Prostate gland (tissue), 2 donors: ENCODE data around the gene PNPLA5.

ENCODE experiments used
- CTCF ChIP-seq, 4 experiments: fragments of 200-600 bp in 2 of 4; fragments of 450-650 bp in 2 of 4; sonication (generic) in 2 of 4; IDR thresholded peaks; 1 replicate in 3 of 4; 2 replicates in 1 of 4; pipeline ENCODE4 v1.5.1; 2016 to 2019; ENCODE audit warnings: antibody characterized with exemption in 4 of 4, mild to moderate bottlenecking in 2 of 4, moderate library complexity in 2 of 4
- POLR2A ChIP-seq: fragments of 450-650 bp; IDR thresholded peaks from one replicate; pipeline ENCODE4 v1.6.1; 2016; ENCODE audit warnings: antibody characterized with exemption, mild to moderate bottlenecking
- POLR2AphosphoS5 ChIP-seq: sonication (generic); formaldehyde crosslinking; IDR thresholded peaks from one replicate; pipeline ENCODE4 v1.6.1; 2017; ENCODE audit warnings: antibody characterized with exemption

GRCh38 chr22:43835736-43836135, 56.1 kb downstream of the PNPLA5 start:
- TF ChIP-seq CTCF (IDR thresholded peaks at IDR 0.05) (no peak), POLR2A (no peak), POLR2AphosphoS5 (no peak)
